ENCODE data around the gene CMTM5.

The CMTM5 gene, protein sequence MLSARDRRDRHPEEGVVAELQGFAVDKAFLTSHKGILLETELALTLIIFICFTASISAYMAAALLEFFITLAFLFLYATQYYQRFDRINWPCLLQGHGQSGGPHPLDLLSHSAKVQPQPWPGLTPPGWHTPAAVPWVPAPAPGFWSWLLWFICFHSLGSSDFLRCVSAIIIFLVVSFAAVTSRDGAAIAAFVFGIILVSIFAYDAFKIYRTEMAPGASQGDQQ

DNA sequence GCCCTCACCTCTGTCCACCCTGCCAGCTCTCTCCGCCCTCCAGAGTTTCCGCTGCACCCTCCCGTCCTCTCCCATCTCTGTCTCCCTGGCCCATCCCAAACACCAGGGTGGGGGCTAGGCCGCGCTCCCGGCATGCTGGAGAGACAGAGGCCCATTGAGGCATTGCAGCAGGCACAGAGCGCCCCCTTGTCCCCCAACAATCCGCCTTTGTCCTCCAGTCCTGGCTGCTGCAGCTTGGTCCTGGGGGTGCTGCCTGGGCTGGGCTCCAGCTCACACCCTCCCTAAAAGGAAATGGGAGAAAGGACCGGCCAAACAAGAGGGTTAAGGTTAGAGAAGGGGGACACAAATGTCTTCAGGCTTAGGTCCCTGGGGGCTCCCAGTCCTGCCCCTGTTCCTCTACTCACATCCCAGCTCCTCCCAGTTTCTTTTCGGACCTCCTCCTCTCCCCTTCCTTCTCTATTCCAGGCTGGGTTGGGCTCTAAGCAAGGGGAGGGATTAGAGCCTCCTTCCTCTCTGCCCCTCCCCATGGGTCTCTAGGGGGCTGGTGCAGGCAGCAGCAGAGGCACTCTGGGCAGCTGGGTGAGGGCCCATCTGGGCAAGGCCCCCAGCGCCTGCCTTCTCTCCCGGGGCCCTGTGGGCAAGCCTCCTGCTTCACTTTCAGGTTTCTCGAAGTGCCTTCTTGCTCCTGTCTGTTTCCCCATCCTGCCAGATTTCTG, at the start of gene CMTM5:
CMTM5 (plus strand) TSS at position 565 of the 716 bp plus-strand sequence. CDS start 206 bp downstream, outside the sequence.
- no peak for DNase-seq

DNA sequence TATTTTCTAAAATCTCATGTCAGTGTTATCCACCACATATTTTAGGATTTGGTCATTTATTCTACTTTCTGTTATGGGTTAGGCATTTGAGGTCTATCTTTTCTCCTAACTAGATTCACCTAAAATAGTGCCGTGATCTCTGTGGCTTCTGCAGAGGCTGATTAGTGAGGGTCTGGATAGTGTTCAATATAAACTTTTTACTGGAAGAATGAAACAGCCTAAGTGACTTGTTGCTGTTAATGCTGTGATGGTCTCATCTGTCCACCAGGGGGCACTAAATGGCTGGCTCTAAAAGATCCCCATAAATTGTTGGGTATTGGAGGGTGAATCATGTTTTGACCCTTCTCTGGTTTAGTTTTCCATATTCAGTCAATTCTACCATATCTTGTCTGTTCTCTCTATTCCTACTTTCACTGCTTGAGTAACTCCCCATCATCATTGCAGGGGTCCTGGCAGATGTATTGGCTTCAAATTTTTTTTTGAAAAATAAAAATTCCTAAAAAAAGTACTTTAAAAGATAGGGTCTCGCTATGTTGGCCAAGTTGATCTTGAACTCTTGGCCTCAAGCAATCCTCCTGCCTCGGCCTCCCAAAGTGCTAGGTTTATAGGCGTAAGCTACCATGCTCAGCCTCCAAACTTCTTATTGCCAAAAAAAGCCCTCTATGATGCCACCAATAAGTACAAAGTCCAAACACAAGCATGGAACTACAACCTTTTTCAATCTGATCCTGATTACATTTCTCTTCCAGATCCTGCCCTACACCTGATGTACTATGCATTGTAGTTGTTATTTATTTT, 48.7 kb upstream of the CMTM5 start:
- peak; percentile 72 for DNase-seq

DNA sequence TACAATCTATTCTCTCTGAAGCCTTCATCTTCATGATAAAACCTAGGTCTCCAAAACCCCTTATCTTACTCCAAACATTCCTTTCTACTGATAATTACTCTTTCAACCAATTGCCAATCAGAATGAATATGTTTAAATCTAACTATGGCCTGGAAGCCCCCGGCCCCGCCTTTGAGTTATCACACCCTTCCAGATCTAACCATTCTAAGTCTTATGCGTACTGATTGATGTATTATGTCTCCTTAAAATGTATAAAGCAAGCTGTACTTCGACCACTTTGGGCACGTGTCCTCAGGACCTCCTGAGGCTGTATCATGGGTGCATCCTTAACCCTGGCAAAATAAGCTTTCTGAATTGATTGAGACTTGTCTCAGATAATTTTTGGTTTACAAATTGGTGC, 41.2 kb upstream of the CMTM5 start:
- DNase-seq: no peak

DNA sequence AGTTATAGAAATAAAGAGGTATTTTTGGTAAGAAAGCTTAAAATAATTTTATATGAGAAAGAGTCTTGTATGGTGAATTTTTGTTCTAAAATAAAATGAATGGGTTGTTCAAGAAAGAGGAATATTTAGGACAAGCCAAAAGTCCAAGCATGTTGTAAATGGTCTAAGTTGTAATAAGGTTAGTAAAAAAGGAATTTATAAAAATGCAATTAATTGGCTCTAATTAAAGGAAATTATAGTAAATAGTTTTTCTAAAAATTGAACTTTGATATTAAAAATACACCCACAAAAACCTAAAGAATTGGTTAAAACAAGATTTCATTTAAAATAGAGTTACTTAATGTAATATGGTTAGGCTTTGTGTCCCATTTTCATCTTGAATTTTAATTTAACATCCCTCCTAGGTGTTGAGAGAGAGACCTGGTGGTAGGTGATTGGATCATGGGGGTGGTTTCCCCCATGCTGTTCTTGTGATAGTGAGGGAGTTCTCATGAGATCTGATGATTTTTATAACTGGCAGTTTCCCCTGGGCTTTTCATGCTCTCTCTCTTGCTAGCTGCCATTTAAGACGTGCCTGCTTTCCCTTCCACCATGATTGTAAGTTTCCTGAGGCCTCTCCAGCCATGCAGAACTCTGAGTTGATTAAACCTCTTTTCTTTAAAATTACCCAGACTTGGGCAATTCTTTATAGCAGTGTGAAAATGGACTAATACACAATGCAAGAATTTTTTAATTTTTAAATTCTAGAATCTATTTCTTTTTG, 37.2 kb upstream of the CMTM5 start:
- no peak for DNase-seq

DNA sequence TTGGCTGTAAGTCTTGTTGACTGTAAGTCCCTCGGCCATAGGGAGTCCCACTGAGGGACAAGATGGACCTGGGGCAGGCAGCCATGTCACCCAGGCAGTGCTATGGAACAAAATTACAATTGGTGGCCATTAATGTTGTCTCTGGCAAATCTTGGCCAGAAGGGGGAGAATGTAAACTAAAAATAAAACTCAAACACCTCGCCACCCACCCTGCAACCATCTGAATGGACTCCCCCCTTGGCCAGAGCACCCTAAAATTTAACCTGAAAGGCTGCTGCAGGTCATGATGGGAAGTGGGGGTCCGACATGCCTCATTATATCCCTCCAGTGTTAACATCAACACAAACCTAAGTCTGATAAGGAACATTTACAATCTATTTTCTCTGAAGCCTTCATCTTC, 32.4 kb upstream of the CMTM5 start:
- DNase-seq: no peak

DNA sequence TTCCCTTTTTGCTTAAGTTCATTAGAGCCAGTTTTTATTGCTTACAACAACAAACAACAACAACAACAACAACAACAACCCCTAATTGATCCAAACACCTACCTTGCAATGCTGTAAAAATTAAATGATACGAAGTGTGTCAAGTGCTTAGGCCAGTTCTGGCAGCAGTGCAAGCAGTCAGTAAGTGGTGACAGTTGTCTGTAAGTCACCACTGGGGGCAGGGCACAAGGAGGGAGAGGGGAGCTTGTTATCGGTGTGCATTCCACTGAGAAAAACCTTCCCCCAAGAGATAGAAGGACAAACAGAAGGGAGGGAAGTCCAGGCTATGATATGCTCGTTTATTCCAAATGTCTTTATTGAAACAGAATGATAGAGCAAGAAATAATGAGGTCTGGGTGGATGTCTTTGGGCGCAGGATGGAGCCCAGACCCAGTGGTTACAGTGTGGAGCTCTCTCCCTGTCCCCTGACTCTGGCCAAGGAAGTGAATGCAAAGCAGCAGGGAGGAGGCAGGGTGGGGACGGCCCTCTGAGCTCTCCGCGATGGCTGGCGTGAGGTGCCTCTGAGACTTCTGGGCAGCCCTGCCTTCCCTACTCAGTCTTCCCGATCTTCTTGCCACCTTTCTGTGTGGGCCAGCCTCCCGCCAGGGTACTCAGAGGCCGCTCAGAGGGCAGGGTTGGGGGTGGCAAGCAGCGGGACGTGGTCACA, 30.7 kb upstream of the CMTM5 start:
- no peak for DNase-seq

DNA sequence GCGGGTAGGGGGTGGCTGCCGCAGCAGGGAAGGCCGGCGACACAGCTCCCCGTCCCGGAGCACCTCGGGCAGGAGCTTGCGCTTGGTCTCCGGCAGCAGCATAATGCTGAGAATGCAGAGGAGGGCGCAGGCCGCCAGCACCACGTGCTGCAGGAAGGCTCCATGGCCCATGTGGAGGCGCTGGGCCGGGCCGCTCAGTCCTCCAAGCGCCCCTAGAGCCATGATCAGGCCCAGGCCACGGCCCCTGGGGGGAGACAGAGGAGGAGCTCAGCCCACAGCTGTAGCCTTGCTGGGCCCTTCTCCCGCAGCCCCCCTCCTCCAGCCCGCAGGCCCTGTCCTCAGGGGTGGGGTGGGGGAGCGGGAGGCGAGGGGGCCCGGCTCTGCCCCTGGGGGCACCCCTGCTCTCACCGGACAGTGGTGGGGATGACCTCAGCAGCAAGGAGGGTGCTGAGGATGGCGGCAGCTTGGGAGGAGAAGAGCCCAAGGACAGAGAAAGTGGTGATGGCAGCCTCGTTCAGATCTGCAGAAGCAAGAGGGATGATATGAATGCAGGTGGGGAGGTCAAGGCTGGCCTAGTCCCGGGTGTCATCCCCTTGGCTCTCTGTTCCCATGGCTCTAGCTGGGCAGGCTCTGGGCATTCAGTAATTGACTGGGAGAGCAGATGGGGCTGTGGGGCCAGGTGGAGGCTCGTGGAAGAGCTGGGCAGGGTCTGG, 30.0 kb upstream of the CMTM5 start:
- no peak for DNase-seq

DNA sequence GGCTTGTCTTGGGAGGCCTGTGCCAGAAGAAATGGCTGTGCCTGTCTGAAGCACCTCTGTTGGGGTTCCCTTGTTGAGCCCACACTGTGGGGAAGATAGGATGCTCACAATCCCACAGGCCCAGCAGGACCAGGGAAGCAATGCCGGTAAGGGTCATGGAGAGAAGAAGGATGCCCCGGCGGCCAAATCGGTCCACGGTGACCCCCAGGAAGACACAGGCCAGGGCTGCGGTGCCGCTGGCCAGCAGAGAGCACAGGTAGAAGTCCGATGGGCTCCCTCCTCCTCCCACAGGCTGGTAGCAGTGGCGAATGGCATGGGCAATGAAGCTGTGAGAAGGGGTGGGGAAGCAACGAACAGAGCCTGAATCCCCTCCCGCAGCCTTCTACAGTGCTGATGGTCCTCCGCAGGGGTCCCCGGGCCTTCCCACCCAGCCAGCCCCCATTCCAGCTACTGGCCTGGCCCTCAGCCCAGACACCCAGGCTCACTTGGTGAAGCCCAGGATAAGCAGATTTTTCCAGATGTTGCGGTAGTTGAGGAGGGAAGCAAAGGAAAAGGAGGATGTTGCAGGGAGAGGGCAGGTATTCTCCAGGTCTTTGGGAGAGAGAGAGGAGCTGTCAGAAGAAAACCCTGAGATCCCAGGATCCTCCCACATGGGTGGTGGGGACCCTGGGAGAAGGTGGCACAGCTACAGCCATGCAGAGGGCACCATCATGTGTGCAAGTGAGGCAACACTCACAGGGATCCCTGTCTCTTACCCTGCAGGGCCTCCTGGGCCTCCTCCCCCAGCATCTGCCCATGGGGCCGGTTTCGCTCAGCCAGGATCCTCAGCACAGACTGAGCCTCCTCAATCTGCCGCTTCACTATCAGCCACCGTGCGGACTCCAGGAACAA, 29.2 kb upstream of the CMTM5 start:
- DNase-seq: no peak

DNA sequence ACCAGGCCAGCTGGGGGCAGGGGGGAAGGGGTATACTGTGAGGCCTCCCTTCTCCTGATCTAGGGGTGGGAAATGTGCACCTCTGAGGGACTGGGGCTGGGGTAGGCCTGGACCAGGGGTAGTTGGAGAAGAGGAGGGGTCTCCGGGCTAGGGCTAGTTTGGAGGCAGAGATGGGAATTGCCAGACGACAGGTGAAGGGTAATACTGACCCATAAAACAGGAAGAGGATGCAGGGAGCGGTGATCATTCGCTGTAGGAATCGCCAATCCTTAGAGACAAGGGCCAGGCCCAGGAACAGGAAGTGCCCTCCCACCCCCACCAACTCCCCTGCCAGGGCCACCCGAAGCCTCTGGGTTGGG, 28.6 kb upstream of the CMTM5 start:
- no peak for DNase-seq

DNA sequence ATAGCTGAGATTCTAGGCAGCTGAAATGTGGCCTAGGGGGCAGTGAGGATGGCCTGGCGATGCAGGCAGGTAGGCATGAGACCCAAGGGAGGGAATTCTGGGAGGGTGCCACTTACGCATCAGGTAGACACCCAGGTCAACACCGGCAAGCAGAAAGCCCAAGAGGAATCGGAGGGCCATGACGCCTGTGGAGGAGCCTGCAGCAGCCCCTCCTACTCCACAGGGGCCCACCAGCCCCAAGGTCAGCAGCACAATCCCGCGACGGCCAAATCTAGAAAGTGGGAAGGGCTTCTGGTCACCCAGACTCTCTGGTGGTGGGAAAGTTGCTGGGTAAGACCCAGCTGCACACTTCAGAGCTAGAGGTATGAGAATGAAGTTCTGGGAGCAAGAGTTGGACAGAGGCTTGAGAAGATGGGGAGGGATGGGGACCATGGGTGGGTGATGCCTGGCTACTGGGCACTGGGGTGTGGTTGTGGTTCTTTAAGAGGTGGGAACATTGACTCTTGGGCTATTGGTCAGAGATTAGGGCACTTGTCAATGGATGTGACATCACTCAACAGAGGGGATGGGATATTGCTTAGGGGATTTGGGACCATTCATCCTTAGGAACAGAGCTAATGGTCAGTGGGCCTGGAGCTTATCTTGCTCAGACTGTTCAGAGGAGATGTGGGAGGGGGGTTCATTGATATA, 27.5 kb upstream of the CMTM5 start:
- DNase-seq: no peak

DNA sequence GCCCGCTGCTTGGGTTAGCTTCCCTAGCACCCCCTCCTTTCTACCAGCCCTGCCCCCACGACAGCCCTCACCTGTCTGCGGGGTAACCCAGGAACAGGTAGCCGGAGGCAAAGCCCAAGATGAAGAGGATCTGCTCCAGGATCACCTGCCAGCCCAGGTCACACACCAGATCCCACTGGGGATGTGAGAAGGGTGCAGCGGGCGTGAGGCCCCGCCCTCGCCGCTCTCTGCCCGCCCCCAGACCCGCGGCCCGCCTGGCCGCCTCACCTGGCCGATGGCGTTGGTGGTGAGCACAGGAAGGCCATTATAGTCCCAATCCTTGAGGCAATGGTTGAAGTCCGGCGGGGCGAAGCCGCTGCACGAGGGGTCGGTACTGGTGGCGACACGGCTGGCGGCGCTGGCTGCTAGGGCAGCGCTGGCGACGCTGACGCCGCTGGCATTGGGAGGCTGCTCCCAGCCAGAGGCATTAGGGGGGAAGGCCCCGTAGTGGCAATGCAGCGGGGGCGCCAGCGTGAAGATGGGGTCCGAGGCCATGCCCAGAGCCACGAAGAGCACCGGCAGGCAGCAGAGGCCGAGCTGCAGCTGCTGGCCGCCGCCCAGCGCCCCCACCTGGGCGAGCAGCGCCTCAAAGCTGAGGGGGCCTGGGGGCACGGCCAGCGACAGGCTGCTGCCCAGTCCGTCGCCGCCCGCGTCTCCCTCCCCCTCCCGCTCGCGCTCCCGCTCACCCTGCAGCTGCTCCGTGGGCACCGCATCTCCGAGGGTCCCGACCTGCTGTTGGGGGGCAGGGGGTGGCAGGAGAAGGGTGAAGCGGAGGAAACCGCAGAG, 25.0 kb upstream of the CMTM5 start:
- DNase-seq: peak; percentile 10

DNA sequence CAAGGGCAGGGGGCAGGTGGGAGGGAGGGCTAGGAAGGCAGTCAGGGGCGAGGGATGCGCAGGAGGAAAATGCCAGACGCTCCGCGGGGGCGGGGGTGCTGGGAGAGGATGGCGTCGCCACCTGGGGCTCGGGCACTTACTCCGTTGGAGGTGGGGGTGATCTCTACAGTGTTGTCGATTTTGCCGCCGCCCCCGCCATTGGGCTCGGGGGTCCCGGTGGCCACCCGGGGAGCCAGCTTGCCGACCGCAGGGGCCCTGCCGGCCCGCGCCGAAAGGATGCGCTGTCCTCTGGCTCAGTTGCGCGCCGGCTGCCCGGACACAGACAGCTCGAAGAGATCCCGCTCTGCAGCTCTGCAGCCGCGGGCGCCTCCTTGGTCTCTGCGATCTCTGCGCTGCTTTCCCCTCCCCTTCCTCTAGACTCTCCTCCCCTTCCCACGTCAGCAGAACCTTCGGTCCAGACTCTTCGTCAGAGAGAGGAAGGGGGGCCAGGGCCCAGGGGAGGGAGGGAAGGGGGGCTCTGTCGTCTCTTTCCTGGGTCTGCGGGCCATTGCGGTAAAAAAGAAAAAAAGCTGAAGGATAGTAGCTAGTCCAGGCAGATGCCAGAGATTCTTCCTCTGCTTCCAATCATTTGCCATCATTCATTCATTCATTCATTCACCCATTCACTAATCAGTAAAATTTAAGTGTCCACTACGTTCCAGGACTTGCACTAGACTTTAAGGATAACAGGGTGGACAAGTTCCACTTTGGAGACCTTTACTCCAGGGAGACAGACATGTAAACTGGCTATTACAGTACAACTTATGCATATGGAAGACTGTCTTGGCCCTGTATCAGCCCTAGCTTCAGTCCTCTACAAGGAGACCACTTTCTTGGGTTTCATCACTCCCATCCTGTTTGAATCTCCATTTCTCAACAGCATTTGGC, 24.1 kb upstream of the CMTM5 start, which contains the start of gene SLC22A17:
SLC22A17 (minus strand) TSS at position 382 of the 927 bp plus-strand sequence.
- DNase-seq: peak; percentile 80

DNA sequence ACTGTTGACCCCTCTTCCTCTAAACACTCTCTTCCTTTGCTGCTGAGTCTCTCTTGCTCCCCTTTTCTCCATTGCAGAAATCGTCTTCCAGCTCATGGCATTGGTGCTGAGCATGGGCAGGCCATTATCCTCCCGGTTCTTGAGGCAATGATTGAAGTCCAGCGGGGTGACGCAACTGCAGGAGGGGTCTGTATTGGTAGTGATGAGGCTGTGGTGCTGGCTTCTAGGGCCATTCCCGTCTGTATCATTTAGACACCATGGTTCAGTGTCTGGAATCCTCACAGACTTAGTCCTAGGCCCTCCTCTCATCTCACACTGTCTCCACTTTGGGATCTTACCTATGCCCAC, 23.4 kb upstream of the CMTM5 start:
- no peak for DNase-seq

DNA sequence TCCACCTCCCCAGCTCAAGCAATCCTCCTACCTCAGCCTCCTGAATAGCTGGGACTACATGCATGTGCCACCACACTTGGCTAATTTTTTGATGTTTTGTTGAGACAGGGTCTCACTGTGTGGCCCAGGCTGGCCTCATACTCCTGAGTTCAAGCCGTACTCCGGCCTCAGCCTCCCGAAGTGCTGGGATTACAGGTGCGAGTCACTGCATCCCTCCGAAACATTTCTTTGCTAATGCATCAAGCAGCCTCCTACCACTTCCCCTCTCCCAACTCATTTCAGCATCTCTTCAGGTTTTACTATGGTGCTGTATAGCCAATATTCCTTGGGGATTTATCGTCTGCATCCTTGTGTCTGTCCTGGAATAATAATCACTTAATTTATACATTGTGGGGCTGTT, 21.9 kb upstream of the CMTM5 start:
- no peak for DNase-seq

DNA sequence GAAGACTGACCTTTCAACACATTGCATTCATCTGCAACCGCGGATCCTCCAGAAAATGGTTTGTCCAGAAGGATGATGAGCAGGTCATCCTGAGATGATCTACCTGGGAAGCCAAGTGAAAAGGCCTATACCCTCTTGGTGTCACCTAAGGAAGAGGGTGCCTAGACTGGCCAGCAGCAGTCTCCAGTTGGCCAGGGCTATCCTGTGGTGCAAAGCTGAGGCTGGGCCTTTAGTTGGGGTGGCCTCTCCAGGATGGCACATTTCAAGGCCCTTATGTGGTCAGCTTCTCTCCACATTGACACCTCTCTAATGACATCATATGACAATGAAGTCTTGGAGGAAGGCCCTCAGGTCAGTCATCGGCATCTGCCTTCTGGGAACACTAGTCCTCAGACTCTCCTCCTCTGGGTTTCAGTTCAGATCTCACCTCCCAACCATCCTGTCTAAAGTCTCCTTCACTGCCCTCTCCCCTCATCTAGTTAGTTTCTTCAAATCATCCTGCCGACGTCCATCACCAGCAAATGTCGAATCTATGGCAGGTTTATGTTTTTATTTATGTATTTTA, 20.9 kb upstream of the CMTM5 start:
- DNase-seq: no peak

DNA sequence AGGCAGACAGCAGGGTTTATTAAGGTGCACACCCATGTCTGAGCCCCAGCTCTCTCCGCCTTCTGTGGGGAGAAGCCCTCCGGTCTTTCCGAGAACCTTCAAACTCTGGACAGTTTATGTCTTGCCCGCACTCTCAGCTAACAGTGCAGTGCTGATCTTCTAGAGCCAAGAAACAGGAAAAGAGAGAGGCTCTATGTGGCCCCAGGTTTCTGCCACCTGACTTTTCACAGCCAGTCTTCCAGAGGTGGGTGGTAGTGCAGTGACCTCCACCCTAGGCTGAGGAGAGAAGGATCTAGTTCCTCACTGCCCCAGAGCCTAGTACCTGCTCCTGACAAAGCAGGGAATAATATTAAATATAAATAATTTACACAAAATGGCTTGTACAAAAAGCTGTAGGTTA, 20.2 kb upstream of the CMTM5 start:
- DNase-seq: no peak

DNA sequence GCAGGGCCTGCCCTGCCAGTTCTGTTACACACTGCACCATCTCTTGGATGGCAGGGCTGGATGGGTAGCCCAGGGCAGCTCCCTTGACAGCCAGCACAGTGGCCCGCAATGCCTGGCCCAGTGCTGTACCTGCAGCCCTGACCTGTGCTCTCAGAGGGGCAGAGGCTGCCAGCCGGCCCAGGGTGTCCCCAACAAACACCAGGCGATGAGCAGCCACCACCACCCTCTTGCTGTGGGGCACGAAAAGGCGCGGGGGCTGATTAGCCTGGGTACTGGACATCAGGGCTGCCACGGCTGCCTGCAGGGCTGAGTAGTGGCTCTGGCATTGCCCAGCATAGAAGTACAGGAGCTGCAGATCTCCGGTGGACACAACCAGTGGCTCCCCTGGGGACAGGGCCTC, 19.6 kb upstream of the CMTM5 start:
- DNase-seq: no peak

DNA sequence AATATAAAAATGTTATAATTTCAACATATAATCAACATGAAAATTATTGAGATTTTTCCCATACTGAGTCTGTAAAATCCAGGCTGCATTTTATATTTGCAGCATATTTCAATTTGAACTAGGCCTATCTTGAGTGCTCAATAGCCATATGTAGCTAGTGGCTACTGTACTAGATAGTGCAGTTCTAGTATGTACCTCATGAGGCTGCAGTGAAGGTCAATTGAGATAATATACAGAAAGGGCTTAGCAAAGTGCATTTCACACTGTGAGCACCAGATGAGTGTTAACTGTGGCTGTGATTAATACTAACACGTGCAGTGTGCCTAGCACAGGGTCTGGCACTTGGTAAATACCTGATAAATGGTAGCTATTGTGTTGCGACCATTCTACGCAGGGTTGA, 18.8 kb upstream of the CMTM5 start:
- DNase-seq: no peak
